ENCODE measurements around the gene PEX11A.
"Not testable (repeated sequence)": the region's sequence is repeated elsewhere in the genome, so short reads cannot be mapped to it uniquely, and the experiment has no call there.

The PEX11A gene, protein sequence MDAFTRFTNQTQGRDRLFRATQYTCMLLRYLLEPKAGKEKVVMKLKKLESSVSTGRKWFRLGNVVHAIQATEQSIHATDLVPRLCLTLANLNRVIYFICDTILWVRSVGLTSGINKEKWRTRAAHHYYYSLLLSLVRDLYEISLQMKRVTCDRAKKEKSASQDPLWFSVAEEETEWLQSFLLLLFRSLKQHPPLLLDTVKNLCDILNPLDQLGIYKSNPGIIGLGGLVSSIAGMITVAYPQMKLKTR

DNA sequence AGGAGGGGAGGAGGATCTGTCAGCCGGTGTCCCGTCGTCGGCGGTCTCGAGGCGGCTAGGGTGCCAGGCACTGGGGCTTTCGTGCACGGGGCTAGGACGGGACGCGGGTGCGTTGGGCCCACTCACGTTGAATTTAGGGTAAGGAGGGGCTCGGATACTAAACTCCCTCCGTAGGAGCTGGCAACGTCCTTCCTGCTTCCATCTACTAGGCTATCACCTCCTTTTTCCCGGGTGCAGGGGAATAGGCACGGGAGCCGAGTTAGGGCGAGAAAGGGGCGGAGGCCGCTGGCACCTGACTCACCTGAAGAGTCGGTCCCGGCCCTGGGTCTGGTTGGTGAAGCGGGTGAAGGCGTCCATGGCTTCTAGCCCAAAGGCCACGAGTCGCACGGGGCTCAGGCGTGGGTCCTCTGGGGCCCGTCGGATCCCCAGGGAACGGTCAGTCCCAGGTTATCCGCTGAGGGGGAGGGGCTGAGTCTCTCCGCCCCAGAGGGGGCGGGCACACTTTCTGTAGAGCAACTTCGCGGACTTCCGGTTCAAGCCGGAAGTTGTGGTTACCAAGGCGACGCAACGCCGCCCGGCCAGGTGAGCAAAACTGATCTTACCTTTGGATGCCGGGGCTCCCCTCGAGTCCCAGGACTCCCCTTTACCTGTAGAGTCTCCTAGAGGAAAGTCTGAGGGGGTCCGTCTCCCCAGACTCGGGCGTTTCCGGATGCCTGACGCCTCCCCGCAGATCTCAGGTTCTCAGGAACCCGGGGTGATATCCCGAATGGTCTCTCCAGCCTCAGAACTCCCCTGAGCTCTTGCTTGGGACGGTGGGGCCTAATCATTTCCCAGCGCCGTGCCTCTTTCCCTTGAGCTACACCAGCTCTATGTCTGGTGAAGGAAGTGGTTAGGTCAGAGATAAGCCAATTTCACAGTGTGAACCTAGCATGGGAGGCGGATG, at the start of gene PEX11A, which contains the start of gene WDR93:
TSS of gene PEX11A (minus strand) at position 479 of the 943 bp plus-strand sequence. CDS start at position 357, 122 bp downstream.
TSS of gene WDR93 (plus strand) at position 536 of the 943 bp plus-strand sequence. CDS start 10,936 bp downstream, outside the sequence.
- peak; percentile 62 for DNase-seq (ENCODE audit: low read depth)

DNA sequence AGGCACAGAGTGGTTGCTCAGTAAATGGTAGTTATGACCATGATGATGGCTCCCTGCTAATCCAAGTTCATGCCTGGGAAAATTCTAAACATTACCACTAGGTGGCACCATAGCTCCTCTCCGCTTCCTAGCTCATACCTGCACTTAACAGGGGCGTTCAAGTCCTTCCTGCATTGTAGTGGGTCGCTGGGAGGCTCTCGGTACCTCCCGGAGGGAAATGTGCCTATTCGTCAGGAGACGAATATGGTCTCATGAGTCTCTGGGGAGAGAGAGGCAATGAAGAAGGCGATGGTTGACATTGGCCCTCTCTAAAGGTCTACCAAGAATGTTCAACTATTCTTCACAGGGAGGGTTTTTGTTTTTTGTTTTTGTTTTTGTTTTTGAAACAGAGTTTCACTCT, 49.6 kb upstream of the PEX11A start:
- DNase-seq (ENCODE audit: low read depth): peak; percentile 39

DNA sequence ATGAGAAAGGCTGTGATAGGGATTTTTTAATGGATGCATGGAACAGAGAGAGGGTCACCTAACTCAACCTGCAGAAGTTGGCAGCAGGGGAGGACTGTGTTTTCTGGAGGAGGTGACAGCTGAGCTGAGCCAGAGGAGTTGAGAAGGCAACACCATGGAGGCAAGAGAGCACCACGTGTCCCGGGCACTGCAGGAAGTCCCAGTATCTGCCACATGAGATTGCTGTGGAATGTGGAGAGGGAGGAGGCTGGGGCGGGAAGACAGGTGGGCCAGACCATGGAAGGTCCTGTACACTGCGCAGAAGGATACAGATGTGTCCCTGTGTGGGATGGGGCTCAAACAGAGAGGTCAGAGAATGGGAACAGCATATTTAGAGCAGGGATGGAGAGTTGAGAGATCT, 45.2 kb upstream of the PEX11A start:
- DNase-seq (ENCODE audit: low read depth): no peak

DNA sequence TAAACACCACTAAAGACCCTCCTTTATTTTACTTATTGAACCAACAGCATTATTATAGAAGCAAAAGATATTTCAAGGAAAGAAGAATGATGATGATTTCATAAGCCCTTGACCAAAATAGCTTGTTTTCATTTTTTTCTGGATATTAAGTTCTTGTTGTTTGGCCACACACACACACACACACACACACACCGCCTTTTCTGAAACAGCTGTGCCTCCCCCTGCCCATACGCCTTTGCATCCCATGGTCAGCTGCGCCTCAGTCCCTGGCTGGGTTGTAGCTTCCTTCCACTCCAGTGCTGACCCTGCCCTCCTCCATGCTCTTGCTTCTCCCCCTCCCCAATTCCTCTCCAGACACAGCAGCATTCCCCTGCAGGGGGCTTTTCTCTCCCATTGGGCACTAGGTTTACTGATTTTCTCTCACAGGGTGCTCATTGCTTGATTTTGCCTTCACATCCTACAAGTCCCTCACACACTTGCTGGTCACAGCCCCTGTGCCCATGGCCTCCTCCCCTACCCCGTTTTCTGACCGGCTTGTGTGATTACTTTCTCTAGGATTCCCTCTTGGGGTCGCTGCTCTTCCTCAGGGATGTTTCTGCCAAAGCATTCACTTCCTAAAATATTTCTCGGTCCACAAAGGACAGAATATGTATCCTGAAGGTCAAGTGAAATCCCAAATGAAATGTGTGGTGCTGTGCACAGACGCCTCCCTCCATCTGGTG, 42.1 kb upstream of the PEX11A start:
- no peak for DNase-seq (ENCODE audit: low read depth)

DNA sequence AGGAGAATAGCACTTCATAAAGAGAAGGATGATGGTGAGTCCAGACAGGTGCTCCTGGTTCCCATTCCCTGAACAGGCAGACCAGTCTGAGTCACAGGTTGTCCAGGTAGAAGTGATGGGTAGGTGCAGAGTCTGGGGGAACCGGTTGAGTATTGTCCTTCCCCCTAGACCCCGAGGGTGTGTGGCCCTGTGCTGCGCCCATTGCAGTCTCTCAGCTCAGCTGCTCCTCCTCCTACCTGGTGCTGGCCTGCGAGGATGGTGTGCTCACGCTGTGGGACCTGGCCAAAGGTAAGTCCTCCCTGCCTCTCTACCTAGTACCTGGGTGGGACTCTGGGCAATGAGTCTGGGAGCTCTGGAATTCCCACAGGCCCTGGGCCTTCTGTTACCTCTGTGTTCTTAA, 40.7 kb upstream of the PEX11A start:
- no peak for DNase-seq (ENCODE audit: low read depth)

DNA sequence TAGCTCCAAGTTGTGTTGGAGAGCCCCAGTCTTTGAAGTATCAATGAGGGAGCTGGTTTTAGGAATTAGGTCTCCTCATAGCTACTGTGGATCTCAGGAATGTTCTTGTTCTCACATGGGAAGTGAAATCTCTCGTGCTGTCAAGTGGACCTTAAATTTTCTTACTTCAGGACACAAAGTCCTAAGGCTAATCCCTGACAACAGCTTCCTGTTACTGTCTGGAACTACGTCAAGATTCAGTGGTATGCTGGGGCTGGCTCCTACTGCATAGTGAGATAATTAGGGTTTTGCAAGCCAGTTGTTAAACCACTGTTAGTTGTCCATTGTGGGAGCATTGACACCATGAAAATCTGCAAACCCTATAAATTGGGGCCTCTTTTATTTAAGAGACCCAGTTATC, 37.7 kb upstream of the PEX11A start:
- no peak for DNase-seq (ENCODE audit: low read depth)

DNA sequence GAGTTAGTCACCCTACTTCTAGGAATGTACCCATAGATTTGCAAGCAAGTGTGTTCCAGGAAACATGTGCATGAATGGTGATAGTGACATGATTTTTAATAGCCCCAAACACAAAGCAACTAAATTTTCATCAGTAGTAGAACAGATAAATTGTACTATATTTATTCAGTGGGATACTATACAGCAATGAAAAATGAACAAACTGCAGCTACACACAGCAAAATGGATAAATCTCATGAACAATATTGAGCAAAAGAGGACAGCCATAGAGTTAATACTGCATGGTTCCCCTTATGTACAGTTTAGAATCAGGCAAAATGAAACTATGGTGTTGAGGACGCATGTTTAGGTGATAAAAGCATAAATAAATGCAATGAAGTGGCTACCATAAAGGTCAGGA, 34.5 kb upstream of the PEX11A start:
- no peak for DNase-seq (ENCODE audit: low read depth)

DNA sequence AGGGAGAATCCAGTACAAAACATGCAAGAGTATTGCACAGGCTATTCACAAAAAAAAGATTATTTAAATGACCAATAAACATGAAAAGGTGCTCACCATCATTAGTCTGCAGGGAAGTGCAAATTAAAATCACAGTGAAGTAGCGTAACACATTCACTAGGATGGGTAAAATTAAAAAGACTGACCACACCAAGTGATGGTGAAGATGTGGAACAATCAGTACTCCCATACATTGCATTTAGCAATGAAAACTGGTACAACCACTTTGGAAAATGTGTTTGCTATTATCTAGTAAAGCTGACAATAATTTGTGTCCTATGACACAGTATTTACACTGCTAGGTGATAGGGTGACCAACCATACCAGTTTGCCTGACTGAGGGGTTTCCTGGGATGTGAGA, 34.1 kb upstream of the PEX11A start:
- no peak for DNase-seq (ENCODE audit: low read depth)

DNA sequence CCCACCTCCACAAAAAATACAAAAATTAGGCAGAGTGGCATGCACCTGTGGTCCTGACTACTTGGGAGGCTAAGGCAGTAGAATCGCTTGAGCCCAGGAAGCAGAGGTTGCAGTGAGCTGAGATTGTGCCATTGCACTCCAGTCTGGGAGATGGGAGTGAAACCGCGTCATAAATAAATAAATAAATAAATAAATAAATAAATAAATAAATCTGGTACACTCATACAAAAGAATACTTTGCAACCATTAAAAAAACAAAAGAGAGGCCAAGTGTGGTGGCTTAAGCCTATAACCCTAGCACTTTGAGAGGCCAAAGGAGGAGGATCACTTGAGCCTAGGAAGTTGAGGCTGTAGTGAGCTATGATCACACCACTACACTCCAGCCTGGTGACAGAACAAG, 32.5 kb upstream of the PEX11A start:
- DNase-seq (ENCODE audit: low read depth): no peak

DNA sequence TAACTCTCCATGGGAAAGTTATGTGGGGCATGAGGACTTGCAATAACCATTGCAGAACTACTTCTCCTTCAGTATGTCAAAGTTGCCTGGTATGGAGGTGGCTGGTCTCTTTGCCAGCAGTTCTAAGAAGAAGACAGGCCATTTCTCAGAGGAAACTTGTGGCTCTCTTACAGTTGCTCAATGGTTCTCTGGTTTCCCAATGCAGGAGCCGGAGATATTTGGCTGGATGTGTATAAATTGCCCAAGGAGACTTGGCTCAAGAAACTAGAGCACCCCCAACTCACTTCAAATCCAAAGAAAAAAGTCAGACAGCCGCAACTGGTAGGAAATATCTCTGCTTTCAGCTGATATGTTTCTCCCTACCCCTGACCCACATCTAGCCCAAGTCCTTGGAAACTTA, 24.2 kb upstream of the PEX11A start:
- DNase-seq (ENCODE audit: low read depth): no peak

DNA sequence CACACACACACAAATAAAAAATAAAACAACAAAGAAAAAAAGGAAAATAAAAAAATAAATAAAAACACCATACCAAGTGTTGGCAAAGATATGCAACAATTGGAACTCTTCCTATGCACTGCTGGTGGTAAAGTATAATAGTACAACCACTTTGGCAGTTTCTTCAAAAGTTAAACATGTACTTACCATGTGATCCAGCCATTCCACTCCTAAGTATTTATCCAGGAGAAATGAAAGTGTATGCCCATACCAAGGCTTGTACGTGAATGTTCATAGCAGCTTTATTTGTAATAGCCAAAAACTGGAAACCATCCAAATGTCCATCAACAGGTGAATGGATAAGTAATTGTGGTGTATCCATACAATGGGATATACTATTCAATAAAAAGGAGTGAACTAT, 17.0 kb upstream of the PEX11A start:
- no peak for DNase-seq (ENCODE audit: low read depth)

DNA sequence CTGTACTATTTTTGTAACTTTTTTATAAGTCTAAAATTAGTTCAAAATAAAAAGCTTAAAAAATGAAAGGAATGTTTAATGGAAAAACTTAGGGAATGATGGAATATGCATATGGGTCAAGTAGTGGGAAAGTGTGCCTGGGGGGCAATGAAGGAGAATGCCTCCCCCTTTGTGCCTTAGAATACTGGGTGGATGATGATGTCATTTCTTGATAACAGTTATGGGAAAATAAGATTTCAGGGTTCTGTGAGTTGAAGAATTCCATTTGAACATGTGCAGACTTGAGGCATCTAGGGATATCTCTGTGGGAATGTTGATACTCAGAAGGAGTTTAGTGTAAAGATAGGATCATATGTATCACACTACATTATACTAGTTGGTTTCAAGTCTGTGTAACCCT, 13.9 kb upstream of the PEX11A start:
- no peak for DNase-seq (ENCODE audit: low read depth)

DNA sequence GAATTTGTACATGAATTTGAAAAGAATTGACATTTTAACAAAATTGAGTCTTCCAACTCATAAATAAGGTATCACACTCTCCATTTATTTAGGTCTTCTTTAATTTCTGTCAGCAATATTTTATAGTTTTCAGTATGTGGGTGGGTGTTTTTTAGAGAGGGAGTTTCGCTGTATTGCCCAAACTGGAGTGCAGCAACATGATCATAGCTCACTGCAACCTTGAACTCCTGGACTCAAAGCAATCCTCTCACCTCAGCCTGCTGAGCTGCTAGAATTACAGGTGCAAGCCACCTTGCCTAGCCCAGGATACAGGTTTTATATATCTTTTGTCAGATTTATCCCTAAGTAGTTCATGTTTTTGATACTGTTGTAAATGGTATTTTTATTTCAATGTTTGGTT, 4.6 kb upstream of the PEX11A start:
- no peak for DNase-seq (ENCODE audit: low read depth)

DNA sequence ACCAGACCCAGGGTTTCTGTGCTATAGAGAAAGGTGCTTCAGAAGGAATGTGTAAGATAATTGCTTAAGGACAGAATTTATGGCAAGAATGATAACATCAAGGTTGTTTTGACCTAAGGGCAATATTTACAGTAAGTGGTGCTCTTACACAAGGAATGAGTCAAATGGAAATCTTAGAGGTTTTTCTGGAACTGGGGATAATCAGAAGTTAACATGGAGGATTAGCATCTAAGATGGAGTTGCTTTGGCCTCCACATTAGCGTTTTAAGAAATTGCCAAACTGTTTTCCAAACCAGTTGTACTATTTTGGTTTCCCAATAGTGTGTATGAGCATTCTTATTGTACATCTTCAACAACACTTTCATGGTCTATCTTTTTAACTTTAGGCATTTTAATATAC, 3.1 kb upstream of the PEX11A start:
- DNase-seq (ENCODE audit: low read depth): no peak

DNA sequence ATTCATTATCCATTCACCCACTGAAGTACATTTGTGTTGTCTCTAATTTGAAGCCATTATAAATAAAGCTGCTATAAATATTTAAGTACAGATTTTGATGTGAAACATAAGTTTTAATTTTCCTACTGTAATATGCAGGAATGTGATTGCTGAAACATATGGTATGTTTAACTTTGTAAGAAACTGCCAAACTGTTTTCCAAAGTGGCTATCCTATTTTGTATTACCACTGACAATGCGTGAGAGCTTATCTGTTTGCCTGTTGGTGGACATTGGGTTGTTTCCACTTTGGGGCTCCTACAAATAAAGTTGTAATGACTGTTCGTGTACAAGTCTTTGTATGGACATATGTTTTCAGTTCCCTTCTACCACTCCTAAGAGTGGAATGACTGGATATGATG, 2.5 kb upstream of the PEX11A start:
- DNase-seq (ENCODE audit: low read depth): no peak

DNA sequence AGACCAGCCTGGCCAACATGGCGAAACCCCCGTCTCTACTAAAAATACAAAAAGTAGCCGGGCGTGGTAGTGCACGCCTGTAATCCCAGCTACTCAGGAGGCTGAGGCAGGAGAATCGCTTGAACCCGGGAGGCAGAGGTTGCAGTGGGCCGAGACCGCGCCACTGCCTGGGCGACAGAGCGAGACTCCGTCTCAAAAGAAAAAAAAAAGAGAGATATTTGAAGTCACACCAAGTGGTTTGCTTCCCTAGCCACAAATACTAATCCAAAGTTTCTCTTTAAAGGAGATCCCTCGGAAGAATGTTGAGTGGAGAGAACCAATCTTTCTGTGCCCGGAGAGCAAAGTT, 651 bp downstream of the PEX11A start:
- DNase-seq (ENCODE audit: low read depth): not testable (repeated sequence)

DNA sequence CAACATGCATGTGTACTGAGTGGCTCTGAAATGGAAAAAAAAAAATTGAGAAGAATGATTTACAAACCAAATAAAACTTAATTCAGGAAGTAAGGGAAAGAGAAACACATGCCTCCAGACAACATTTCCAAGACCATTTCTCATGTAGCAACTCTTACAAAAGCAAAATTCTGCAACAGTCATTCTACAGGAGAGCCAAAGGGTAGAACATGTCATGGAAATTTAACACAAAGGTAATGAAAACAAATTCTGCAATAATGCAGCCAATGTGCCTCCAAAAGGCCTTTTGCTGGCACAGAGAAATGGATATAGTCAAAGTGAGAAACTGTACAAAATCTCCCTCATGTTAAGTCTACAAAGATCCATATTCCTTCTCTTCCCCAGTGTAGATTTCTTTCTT, 4.0 kb downstream of the PEX11A start:
- no peak for DNase-seq (ENCODE audit: low read depth)

DNA sequence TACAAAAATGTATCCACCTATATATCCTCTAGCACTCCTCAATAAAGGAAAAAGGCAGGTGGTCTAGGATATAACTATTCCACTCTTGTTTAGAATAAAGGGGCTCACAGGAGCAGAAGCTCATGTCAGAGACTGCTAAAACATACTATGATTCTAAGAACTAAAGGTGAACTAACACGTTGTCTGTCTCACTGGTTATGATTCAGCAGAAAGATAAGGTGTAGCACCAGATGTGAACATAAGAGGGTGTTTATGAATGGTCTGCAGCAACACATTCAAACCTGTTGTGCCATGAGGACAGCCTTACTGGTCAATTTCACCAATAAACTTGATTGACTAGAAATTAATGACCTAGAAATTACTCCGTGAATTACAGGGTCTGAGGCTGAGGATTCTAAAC, 4.6 kb downstream of the PEX11A start:
- no peak for DNase-seq (ENCODE audit: low read depth)

DNA sequence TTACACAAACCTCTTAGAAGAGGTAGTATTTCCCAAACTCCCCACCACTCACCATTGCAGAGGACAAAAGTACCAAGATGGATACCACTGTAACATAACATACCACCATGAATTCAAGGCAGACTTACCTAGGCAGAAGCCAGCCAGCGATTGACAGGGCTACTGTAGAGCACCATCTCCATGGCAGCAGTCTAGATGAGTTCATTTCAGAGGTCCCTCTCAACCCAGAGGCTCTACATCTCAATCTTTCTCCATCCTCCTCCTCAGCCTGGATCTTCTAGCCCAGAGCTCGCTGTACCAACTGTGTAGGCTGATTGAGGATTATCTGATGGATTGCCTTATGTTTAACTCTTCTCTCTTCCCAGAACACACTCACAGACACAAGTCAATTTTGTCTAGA, 9.4 kb downstream of the PEX11A start:
- DNase-seq (ENCODE audit: low read depth): no peak

DNA sequence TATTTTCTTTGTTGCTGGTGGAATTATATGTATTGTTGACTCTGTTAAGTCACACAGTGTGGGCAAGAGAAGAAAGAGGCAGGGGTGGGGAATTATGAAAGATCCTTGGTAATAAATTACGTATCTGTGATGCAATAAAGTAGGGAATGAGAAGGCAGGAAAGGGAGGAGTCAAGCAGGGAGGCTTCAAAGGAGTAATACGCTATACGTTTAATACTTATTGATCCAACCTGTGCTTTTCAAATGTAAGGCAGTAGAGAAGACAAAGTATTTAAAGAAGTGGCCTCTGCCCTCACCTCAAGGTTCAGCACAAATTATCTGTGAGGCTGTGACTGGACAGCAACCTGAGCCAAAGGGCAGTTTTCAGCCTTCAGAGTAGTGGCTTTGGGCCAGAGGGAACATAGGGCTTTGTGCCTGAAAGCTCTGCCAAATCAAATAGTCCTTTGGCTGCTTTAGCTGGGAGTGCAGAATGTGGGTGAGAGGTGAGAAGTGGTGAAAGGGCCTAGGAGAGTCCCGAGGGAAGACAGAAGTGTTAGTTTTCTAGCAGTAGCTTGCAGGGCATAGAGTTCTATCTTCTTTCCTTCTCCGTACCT, 10.2 kb downstream of the PEX11A start:
- DNase-seq (ENCODE audit: low read depth): no peak

DNA sequence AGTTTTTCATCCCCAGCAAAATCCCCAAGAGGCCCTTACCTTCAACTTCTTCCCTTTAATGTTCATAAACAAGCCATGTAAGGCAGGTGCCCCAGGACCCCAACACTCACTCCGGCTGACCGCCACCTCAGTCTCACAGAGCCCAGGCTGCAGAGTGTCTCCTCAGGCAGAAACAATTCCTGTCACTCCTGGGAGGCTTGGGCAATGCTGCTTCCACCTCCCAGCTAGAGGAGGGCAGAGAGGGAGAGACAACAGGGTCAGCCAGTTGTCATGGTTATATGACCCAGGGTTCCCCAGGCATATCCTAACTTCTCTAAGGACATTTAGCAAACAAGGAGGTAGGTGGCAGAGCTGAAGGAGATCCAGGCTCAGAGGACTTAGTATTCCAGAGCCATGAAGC, 11.3 kb downstream of the PEX11A start, which contains the start of gene PLIN1:
TSS of gene PLIN1 (minus strand) at position 156 of the 400 bp plus-strand sequence. CDS start 1,878 bp downstream, outside the sequence.
- no peak for DNase-seq (ENCODE audit: low read depth)

DNA sequence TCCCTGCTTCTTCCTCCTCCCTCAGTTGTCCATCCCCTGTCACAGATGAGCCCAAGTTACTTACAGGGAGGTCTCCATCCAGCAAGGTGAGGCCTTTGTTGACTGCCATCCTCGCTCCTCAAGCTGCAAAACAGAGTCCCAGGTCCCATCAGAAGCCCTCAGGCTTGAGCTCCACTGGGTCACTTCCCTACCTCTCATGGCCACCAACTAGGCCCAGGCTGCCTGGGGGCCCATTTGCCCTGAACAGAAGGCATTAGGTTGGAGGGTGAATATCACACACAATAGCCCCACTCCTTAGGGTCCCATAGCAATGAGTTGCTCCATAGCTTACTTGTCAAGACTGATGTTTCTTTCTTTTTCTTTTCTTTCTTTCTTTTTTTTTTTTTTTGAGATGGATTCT, 13.2 kb downstream of the PEX11A start:
- no peak for DNase-seq (ENCODE audit: low read depth)

Data from stimulated activated CD4-positive, alpha-beta T cell treated with anti-CD3 and anti-CD28 coated beads, Interleukin-2, amount 100 ng/mL, for 4 hours (primary cell).